Prostate gland (tissue), 2 donors: Measurements from ENCODE around the gene EPYC.

ENCODE experiments used
- POLR2A ChIP-seq: fragments of 450-650 bp; IDR thresholded peaks from one replicate; pipeline ENCODE4 v1.6.1; 2016; ENCODE audit warnings: antibody characterized with exemption, mild to moderate bottlenecking
- TF ChIP-seq, protein P1 (sequence below), 4 experiments: fragments of 200-600 bp in 2 of 4; fragments of 450-650 bp in 2 of 4; sonication (generic) in 2 of 4; IDR thresholded peaks; 1 replicate in 3 of 4; 2 replicates in 1 of 4; pipeline ENCODE4 v1.5.1; 2016 to 2019; ENCODE audit warnings: antibody characterized with exemption in 4 of 4, mild to moderate bottlenecking in 2 of 4, moderate library complexity in 2 of 4

DNA sequence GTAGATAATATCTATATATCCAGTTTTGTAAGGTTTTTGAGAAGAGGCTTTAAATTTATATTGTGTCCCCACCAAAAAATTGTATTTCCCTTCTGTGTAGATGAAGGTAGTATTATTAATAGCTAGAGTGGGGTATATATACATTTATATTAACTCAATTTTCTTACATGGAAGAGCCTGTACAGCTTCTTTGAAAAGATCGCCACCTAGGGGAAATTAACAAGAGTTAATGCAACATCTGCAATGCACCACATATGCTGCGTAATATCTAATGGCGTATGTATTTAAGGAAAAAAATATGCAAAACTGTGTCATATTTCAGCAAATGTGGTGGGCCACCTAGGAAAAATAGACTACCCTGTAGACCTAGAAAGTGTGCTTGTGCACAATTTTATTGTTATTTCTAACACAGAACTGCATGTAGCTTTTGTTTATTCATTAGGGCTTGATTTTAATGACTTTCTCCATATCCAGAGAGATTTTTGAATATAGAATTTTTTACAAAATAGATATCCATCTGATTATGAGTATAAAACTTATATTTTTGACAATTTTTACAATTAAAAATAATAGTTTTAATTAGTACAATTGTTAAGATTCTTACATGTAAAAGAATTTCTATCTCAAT is 63.8 kb downstream of the EPYC start:
- TF ChIP-seq, protein P1, sequence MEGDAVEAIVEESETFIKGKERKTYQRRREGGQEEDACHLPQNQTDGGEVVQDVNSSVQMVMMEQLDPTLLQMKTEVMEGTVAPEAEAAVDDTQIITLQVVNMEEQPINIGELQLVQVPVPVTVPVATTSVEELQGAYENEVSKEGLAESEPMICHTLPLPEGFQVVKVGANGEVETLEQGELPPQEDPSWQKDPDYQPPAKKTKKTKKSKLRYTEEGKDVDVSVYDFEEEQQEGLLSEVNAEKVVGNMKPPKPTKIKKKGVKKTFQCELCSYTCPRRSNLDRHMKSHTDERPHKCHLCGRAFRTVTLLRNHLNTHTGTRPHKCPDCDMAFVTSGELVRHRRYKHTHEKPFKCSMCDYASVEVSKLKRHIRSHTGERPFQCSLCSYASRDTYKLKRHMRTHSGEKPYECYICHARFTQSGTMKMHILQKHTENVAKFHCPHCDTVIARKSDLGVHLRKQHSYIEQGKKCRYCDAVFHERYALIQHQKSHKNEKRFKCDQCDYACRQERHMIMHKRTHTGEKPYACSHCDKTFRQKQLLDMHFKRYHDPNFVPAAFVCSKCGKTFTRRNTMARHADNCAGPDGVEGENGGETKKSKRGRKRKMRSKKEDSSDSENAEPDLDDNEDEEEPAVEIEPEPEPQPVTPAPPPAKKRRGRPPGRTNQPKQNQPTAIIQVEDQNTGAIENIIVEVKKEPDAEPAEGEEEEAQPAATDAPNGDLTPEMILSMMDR (IDR thresholded peaks at IDR 0.05) = peak in 3 of 4 experiments; percentile 29 to 56 (median 36)
- TF ChIP-seq POLR2A = no peak
